Thoracic aorta (tissue), 2 donors: ENCODE results near the gene PLXNB1. TPM values are rescaled to one million over a fixed set of nuclear protein-coding genes. Genes with fewer than 3 reads are reported as not detected.

Experiments used
- ATAC-seq: fragments of 150-250 bp; one replicate; pipeline ENCODE4 v1.8.0; 2017; ENCODE audit warnings: low read depth; ENCODE audit not compliant: insufficient number of reproducible peaks, low FRiP score
- DNase-seq: peaks from one replicate; pipeline ENCODE4 v3.0.0-alpha.2; 2020; ENCODE audit warnings: low spot score
- H3K27ac ChIP-seq, 2 donors: fragments of 200-600 bp; sonication (generic); 1 replicate in 1 of 2; 2 replicates in 1 of 2; pipeline ENCODE4 v1.5.1; 2016; ENCODE audit warnings: mild to moderate bottlenecking in 2 of 2, moderate library complexity in 2 of 2
- H3K27me3 ChIP-seq: fragments of 200-600 bp; sonication (generic); replicated peaks from 2 replicates; pipeline ENCODE4 v1.6.0; 2016; ENCODE audit warnings: mild to moderate bottlenecking; ENCODE audit not compliant: insufficient read depth
- H3K36me3 ChIP-seq: fragments of 200-600 bp; sonication (generic); one replicate; pipeline ENCODE4 v1.5.1; 2016
- H3K4me1 ChIP-seq, 2 donors: fragments of 200-600 bp; sonication (generic); 1 replicate in 1 of 2; 2 replicates in 1 of 2; pipeline versions ENCODE4 v1.5.1 to v1.6.0; 2016; ENCODE audit warnings: low read depth in 2 of 2, mild to moderate bottlenecking in 1 of 2; ENCODE audit not compliant: control insufficient read depth in 1 of 2
- H3K4me3 ChIP-seq: fragments of 200-600 bp; sonication (generic); 2 replicates; pipeline ENCODE4 v1.5.1; 2016; ENCODE audit warnings: mild to moderate bottlenecking
- H3K9me3 ChIP-seq: fragments of 200-600 bp; sonication (generic); 2 replicates; pipeline ENCODE4 v1.5.1; 2016
- total RNA-seq, 2 donors: library from RNA; depleted of rRNA; stranded (reverse); fragments of >200 nt; gene quantifications; one replicate each; pipeline versions ENCODE4 v1.1.0 to v1.2.3, GENCODE V29; 2016
- TF ChIP-seq, protein P1 (sequence below): fragments of 200-600 bp; sonication (generic); IDR thresholded peaks from one replicate; pipeline ENCODE4 v1.5.1; 2019; ENCODE audit warnings: antibody characterized with exemption

Gene PLXNB1
- total RNA-seq, 2 donors from 2014 or later, result 177 to 210 TPM

DNA sequence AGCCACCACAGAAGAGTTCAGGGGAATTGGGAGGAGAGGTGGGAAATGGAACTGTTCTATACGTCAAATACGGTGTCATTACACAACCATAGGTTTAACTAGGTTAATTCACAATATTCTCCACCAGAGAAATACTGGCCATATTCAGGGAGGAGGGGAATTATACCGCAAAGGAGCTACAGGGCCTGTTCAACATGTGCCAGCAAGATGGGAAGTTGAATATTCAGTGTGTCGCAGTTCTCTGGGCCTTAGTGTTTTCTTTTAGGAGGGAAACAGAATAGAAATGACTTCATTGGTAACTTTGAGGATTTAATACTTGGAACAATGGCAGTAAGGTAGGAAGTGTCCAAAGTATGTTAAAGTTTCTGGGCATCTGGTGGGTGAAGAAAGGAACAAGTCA is 75.9 kb downstream of the PLXNB1 start:
- no peak for ATAC-seq
- Histone ChIP-seq H3K4me1 (no peaks in the 10 kb centered on the region), H3K27me3 (no peaks in the 10 kb centered on the region), H3K27ac (no peak overlapping the region), H3K36me3 (no peaks in the 10 kb centered on the region), H3K9me3 (no peaks in the 10 kb centered on the region), H3K4me3 (no peak overlapping the region)
- DNase-seq, result no peak
- TF ChIP-seq, protein P1, sequence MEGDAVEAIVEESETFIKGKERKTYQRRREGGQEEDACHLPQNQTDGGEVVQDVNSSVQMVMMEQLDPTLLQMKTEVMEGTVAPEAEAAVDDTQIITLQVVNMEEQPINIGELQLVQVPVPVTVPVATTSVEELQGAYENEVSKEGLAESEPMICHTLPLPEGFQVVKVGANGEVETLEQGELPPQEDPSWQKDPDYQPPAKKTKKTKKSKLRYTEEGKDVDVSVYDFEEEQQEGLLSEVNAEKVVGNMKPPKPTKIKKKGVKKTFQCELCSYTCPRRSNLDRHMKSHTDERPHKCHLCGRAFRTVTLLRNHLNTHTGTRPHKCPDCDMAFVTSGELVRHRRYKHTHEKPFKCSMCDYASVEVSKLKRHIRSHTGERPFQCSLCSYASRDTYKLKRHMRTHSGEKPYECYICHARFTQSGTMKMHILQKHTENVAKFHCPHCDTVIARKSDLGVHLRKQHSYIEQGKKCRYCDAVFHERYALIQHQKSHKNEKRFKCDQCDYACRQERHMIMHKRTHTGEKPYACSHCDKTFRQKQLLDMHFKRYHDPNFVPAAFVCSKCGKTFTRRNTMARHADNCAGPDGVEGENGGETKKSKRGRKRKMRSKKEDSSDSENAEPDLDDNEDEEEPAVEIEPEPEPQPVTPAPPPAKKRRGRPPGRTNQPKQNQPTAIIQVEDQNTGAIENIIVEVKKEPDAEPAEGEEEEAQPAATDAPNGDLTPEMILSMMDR, result no peak

Other genes with a start within 250 kb of the PLXNB1 start
- gene CDC25A, start 241.7 kb downstream of the PLXNB1 start, total RNA-seq, result 1 to 10 TPM in 1 of 2 donors, not detected in 1; 2.5 TPM
- not detected for gene CAMP, start 206.6 kb downstream of the PLXNB1 start, total RNA-seq
- 1 to 10 TPM; 8.9 to 9.1 TPM for gene ZNF589, start 189.0 kb downstream of the PLXNB1 start, total RNA-seq
- 10 to 100 TPM; 13.7 to 34.2 TPM for gene NME6, start 128.7 kb downstream of the PLXNB1 start, total RNA-seq
- gene SPINK8, start 96.4 kb downstream of the PLXNB1 start, total RNA-seq, result not detected
- gene FBXW12, start 57.9 kb downstream of the PLXNB1 start, total RNA-seq, result not detected
- 10 to 100 TPM in 1 of 2 donors, 1 to 10 TPM in 1; 5.9 to 15.2 TPM for gene CCDC51, start 10.0 kb upstream of the PLXNB1 start, total RNA-seq
- gene TMA7, start 10.2 kb upstream of the PLXNB1 start, total RNA-seq, result 100 to 1,000 TPM; 112 to 164 TPM
- gene ATRIP, start 16.7 kb upstream of the PLXNB1 start, total RNA-seq, result 1 to 10 TPM; 4.0 to 8.3 TPM
- 100 to 1,000 TPM; 151 to 159 TPM for gene SHISA5, start 74.1 kb upstream of the PLXNB1 start, total RNA-seq
- gene PFKFB4, start 126.7 kb upstream of the PLXNB1 start, total RNA-seq, result 1 to 10 TPM; 3.7 to 8.5 TPM
- gene UCN2, start 133.7 kb upstream of the PLXNB1 start, total RNA-seq, result 1 to 10 TPM in 1 of 2 donors, not detected in 1; 3.0 TPM
- 10 to 100 TPM; 16.4 to 26.7 TPM for gene COL7A1, start 165.2 kb upstream of the PLXNB1 start, total RNA-seq
- gene UQCRC1, start 179.6 kb upstream of the PLXNB1 start, total RNA-seq, result 100 to 1,000 TPM; 226 to 234 TPM
- 1 to 10 TPM in 1 of 2 donors, not detected in 1; 8.0 TPM for gene TMEM89, start 191.7 kb upstream of the PLXNB1 start, total RNA-seq
- gene SLC26A6, start 205.4 kb upstream of the PLXNB1 start, total RNA-seq, result 100 to 1,000 TPM in 1 of 2 donors, 10 to 100 TPM in 1; 93.9 to 102 TPM
- gene CELSR3, start 232.8 kb upstream of the PLXNB1 start, total RNA-seq, result 1 to 10 TPM; 1.3 to 3.0 TPM